CD1c-positive myeloid dendritic cell (primary cell): Measurements from ENCODE around the gene TNFRSF17.
"Not testable (repeated sequence)": the region's sequence is repeated elsewhere in the genome, so short reads cannot be mapped to it uniquely, and the experiment has no call there.

Source experiments
- DNase-seq: peaks from one replicate; pipeline ENCODE4 v3.0.0-alpha.2; 2016; ENCODE audit errors: extremely low spot score

The TNFRSF17 gene

DNA sequence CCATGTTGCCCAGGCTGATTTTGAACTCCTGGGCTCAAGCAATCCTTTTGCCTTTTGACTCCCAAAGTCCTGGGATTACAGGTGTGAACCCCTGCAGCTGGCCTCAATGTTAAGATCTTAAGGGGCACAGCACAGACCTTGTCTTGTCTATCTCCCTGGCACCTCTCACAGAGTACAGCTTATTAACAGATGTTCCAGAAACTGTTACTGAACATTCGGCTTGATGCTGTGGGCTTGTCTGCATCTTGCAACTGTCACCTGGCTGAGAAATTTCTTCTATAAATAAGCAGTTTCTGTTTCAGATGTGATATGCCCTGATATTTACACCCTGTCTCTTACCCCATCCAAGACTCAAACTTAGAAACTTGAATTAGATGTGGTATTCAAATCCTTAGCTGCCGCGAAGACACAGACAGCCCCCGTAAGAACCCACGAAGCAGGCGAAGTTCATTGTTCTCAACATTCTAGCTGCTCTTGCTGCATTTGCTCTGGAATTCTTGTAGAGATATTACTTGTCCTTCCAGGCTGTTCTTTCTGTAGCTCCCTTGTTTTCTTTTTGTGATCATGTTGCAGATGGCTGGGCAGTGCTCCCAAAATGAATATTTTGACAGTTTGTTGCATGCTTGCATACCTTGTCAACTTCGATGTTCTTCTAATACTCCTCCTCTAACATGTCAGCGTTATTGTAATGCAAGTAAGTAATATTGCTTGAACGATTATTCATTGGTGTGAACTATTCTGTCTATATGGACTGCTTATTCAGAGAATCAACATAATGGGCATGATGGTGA is at the start of gene TNFRSF17:
Gene TNFRSF17 (plus strand): TSS at position 450 of the 791 bp plus-strand sequence. CDS start 115 bp downstream, at position 565.
- DNase-seq: no peak

DNA sequence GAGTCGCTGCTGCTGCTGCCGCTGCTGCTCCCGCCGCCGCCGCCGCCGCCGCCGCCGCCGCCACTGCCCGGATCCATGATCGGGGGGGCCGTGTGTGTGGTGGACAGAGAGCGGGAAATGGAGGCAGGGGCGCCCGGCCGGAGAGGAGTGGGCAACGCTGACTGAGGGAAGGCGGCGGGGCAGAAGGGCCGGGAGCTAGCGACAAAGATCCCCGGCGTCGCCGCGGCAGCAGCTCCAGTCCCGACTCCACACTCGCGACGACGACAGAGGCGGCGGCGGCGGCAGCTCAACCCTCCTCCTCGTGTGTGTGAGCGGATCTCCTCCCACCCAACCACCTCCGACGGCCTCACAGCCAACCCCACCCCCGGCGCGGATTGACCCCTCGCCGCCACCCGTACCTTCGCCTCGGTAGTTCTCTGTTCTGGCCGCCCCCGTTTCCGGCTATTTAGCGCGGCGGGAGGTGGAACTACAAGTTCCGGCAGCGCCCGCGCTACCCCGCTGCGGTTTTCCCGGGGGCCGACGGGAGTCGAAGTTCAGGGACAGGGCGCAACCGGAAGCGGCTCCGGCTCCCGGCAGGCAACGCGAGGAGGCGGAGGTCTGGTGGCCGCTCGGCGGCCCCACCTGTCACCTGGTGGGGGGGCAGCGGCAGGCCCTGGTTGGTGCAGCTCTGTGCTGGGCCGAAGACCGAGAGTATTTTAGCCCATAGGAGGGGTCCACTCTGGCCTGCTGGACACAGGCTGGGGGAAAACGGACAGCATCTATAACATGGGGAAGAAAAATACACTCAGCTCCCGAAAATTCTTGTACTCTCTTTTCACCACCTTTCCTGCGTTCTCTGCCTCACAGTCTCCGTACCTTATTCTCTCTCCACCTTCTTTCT is 49.1 kb upstream of the TNFRSF17 start, which contains the start of gene GSPT1:
Gene GSPT1 (minus strand): TSS at position 313 of the 880 bp plus-strand sequence. CDS start 236 bp downstream, at position 77.
- DNase-seq: peak; percentile 99

DNA sequence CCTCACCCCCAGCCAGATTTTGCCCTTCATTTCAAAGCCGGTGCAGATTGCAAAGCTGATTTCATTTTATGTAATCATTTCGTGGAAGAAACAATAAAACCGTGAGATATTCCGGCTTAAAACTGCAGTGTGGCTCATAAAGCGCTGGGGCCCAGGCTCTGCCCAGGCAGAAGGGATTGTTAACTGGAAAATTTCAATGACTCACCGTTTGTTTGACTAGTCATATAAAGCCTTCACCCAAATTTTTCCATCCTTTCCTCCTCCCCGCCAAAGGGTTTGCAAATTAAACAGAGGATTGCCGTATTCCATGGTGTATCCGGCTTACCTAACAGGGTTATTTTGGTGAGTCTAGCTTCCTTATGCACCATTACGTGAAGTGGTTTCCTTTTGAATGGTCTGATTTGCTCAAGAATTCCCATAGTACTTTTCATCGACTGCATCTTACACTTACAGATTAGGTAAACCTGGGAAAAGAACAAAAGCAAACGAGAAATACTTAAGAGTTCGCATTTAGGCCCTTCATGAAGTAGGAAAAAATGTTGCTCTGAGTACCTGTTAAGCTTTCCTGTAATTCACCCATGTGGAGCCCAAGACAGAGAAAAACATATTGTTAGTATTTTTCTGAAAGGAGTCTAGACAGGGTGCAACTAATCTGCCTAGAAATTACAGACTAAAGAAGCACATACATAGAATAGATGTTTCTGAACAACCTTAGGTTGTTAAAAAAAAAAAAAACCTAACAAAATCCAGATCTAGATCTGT is 48.3 kb upstream of the TNFRSF17 start:
- no peak for DNase-seq

DNA sequence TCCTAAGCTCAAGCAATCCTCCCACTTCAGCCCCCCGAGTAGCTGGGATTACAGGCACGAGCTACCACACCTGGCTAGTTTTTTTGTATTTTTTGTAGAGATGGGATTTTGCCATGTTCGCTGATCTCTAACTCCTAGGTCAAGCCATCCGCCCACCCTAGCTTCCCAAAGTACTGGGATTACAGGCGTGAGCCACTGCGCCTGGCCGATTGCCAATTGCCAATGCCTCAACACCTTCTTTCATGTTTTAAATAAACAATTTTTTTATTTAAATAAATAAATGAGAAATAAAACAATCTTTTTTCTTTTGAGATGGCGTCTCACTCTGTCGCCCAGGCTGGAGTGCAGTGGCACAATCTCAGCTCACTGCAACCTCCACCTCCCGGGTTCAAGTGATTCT is 41.0 kb upstream of the TNFRSF17 start:
- DNase-seq: not testable (repeated sequence)

DNA sequence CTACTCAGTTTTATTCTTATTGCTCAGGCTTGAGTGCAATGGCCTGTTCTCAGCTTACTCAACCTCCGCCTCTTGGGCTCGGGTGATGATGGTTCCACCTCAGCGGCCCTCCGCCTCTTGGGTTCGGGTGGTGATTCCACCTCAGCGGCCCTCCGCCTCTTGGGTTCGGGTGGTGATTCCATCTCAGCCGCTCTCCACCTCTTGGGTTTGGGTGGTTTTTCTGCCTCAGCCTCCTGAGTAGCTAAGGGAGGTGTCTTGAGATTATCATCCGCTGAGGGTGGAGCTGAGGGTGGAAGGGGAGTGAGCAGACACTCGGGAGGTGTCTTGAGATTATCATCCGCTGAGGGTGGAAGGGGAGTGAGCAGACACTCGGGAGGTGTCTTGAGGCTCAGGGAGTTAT is 37.7 kb upstream of the TNFRSF17 start:
- not testable (repeated sequence) for DNase-seq

DNA sequence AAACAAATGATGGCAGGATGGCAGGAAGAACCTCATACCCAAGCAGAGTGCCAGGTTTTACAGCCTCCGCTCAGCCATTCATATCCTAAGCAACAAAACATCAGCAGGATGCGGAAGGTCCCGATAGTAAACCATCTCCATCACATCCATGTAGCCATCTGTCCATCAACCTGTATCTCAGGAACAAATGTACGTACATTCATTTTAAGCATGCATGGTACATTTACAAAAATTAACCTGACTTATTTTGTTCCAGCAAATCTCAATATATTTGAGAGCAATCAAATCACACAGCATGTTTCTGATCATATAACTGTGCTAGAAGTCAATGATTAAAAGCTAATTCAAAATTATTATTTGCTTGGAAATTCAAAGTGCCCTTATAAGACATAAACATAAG is 23.1 kb upstream of the TNFRSF17 start, which contains the start of gene NPIPB2:
Gene NPIPB2 (minus strand): TSS at position 101 of the 400 bp plus-strand sequence. CDS start 0 bp downstream, at position 101.
- DNase-seq: not testable (repeated sequence)

DNA sequence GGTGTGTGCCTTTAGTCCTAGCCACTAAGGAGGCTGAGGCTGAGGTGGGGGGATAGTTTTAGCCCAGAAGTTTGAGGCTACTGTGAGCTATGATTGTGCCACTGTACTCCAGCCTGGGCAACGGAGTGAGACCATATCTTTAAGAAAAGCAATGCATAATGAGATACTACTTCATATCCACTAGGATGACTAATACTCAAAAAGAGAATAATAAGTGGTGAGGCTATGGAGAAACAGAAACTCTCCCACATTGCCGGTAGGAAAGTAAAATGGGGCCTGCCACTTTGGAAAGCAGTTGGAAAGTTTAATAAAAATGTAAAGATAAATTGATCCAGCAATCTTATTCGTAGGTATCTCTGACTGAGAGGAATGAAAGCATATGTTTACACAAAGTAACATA is 18.6 kb upstream of the TNFRSF17 start:
- no peak for DNase-seq

DNA sequence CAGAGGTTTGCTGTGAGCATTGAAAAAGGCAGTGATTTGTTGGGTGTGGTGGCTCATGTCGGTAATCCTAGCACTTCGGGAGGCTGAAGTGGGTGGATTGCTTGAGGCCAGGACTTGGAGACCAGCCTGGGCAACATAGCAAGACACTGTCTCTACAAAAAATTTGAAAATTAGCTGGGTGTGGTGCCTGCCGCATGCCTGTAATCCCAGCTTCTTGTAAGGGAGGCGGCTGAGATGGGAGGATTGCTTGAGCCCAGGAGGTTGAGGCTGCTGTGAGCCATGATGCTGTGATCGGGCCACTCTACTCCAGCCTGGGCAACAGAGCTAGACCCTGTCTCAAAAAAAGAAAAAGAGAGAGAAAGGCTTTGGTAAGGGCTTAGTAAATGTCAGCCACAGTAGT is 16.2 kb upstream of the TNFRSF17 start:
- no peak for DNase-seq

DNA sequence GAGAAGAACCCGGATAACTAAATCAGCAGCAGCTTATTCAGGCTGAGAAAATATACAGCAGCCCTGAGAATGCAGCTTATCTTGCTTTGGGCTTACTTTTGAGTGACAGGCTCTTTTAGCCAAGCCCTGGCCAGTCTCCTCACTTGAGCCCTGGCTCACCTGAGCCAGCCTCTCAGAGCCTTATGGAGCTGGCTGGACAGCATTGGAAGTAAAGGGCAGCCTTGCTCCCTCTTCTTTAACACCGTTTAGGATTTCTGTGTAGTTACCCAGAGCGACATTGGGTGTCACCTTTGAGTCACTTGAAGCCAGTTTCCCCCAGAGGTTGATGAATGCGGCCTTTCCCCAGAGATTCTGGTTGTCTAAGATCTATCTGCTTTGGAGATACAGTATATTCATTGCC is 15.5 kb upstream of the TNFRSF17 start:
- DNase-seq: peak; percentile 38

DNA sequence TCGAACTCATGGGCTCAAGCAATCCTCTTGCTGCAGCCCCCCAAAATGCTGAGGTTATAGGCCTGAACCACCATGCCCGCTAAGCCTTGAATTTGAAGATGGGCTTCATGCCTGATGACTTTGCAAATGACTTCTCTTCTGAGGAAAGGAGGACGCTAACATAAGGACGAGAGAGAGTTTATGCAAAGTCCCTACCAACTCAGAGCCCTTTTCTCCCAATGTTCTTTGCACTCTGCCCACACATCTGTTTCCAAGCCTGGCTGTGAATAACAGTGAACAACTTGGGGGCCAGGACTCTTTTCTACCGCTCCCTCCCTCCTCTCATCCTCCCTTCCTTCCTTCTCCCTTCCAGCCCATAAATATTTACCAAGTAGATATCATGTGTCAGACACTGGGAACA is 14.6 kb upstream of the TNFRSF17 start:
- DNase-seq: no peak

DNA sequence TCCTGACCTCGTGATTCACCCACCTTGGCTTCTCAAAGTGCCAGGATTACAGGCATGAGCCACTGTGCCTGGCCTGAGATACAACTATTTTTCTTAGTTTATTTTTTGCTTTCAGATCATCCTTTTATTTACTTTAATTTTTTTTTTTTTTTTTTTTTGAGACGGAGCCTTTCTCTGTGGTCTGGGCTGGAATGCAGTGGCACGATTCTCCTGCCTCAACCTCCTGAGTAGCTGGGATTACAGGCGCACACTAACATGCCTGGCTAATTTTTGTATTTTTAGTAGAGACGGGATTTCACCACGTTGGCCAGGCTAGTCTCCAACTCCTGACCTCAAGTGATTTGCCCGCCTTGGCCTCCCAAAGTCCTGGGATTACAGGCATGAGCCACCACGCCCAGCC is 11.4 kb upstream of the TNFRSF17 start:
- not testable (repeated sequence) for DNase-seq

DNA sequence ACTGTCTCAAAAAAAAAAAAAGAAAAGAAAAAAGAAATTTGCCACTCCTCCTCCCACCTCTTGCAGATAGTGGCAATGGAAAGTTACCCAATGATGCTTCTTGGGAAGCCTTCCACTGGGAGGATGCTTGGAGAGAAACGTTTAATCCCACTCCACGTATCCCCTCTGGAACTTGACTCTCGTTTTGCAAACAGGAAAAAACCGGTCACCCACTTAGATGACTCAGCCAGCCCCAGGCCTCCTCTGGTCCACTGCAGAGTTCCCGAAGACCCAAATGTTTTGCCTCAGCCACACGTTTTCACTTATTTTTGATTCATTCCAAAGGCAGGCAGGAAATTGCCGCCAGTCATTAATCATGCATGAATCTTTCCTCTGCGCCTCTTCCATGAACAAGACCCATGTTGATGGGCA is 9.3 kb upstream of the TNFRSF17 start:
- no peak for DNase-seq

DNA sequence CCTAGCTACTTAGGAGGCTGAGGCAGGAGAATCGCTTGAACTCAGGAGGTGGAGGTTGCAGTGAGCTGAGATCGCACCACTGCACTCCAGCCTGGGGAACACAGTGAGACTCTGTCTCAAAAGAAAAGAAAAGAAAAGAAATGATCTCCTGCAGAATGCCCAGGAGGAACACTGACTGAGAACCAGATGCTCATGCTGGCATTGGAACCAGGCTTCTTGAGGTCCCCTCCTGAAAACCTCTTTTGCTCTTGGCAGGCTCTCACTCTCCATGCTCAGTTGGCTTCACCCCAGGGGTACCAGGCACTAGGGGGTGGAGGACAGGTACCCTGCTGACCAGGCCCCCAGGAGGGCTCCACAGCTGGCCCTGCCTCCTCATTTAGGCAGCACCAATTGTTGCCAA is 8.5 kb upstream of the TNFRSF17 start:
- DNase-seq: no peak

DNA sequence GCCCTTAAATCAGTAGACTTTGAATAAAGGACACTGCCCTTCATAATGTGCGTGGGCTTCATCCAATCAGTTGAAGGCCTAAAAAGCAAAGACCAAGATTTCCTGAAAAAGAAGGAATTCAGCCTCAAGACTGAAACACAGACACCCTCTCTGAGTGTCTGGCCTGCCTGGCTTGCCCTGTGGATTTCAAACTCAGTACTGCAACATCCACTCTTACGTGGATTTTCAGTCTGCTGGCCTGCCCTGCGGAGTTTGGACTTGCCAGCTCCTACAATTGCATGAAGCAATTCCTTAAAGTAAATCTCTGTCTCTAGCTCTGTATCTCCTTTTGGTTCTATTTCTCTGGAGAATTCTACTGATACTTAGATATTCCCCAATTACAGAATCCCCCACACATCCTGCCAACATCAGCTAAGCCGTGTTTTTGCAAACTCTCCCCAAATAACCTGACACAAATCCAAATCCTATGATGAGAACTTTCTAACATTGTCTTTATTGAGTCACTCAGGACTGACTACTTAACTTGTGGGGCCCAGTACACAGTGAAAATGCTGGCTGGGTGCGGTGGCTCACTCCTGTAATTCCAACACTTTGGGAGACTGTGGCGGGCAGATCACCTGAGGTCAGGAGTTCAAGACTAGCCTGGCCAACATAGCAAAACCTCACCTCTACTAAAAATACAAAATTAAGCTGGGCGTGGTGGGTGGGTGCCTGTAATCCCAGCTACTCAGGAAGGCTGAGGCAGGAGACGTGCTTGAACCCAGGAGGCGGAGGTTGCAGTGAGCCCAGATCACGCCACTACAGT is 7.2 kb upstream of the TNFRSF17 start:
- no peak for DNase-seq

DNA sequence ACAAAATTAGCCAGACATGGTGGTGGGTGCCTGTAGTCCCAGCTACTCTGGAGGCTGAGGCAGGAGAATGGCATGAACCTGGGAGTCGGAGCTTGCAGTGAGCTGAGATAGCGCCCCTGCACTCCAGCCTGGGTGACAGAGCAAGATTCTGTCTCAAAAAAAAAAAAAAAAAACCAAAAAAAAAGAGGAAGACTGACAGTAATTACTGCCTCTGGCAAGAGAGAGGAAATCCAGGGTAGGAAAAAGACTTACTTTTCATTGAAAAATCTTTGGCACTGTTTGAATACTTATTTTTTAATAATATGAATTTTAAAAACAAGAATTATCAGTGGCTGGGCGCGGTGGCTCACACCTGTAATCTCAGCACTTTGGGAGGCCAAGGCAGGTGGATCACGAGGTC is 2.6 kb upstream of the TNFRSF17 start:
- DNase-seq: not testable (repeated sequence)

DNA sequence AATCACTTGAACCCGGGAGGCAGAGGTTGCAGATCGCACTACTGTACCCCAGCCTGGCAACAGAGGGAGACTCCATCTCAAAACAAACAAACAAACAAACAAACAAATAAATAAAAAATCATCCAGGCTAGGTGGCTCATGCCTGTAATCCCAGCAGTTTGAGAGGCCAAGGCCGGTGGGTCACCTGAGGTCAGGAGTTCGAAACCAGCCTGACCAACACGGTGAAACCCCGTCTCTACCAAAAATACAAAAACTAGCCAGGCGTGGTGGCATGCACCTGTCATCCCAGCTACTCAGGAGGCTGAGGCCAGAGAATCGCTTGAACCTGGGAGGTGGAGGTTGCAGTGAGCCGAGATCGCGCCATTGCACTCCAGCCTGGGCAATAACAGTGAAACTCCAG is 2.0 kb upstream of the TNFRSF17 start:
- not testable (repeated sequence) for DNase-seq

DNA sequence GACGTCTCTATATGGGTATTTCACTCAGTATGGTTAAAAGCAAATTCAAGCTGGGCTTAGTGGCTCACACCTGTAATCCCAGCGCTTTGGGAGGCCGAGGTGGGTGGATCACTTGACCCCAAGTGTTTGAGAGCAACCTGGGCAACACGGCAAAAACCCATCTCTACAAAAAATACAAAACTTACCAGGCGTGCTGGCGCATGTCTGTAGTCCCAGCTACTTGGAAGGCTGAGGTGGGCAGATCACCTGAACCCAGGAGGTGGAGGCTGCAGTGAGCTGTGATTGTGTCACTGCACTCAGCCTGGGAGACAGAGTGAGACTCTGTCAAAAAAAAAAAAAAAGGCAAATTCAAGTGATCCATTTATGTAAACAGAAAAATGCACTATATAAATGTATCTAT is 1.3 kb upstream of the TNFRSF17 start:
- no peak for DNase-seq

DNA sequence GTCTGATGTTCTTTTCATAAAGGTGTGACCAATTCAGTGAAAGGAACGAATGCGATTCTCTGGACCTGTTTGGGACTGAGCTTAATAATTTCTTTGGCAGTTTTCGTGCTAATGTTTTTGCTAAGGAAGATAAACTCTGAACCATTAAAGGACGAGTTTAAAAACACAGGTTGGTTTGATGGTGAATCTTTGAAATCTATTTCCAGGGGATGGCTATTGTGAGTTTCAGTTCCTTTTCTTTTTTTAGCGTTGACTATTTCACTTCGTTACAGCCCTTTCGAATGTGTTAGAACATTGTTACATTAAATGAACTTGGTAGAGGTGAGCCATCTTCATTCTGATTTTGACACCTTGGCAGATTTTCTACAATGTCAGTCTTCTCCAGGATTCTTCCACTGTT is 1.2 kb downstream of the TNFRSF17 start:
- peak; percentile 15 for DNase-seq

DNA sequence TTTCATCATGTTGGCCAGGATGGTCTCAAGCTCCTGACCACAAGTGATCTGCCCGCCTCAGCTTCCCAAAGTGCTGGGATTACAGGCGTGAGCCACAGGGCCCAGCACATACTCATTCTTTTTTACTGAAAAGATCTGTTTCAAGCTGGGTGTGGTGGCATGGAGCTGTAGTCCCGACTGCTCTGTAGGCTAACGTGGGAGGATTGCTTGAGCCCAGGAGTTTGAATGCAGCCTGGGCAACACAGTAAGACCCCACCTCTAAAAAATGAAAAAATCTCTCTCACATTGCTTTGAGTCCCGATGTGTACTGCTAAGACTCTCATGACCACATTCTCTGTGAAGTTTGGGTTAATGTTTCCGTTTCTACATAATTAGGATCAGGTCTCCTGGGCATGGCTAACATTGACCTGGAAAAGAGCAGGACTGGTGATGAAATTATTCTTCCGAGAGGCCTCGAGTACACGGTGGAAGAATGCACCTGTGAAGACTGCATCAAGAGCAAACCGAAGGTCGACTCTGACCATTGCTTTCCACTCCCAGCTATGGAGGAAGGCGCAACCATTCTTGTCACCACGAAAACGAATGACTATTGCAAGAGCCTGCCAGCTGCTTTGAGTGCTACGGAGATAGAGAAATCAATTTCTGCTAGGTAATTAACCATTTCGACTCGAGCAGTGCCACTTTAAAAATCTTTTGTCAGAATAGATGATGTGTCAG is 2.3 kb downstream of the TNFRSF17 start:
- DNase-seq: no peak

DNA sequence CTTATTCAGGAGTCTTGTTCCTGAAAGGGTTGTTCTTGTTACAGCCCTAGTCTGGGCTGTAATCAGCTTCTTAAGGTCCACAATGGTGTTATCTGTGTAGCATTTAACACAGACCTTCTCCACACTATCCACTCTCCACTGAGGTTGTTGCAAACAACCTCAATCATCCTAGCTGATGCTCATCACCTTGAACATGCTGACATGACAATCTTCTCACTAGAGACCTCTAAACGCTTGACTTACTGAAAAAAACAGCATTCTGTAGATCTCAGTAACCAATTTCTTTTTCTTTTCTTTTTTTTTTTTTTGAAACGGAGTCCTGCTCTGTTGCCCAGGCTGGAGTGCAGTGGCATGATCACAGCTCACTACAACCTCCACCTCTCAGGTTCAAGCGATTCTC is 3.6 kb downstream of the TNFRSF17 start:
- DNase-seq: no peak
